ENCODE measurements around the gene SLC25A4.
"Not testable (repeated sequence)": the region's sequence is repeated elsewhere in the genome, so short reads cannot be mapped to it uniquely, and the experiment has no call there.

SLC25A4 gene

GRCh38 chr4:185192059-185192458 lies 49.0 kb downstream of the SLC25A4 start:
- H3K4me1 ChIP-seq (ENCODE audit: insufficient read depth, poor library complexity, severe bottlenecking): no peaks in the 10 kb centered on the region
- no peak for TF ChIP-seq CTCF (IDR thresholded peaks at IDR 0.05; ENCODE audit: poor library complexity, severe bottlenecking)
- no peak for ATAC-seq (ENCODE audit: low read depth)
- H3K4me3 ChIP-seq (ENCODE audit: severe bottlenecking): no peak overlapping the region
- no peak overlapping the region for H3K27ac ChIP-seq (ENCODE audit: poor library complexity, severe bottlenecking)
- no peak for DNase-seq (ENCODE audit: low spot score)
- H3K9me3 ChIP-seq (ENCODE audit: severe bottlenecking): no peaks in the 10 kb centered on the region
- H3K27me3 ChIP-seq (ENCODE audit: insufficient read depth, poor library complexity, severe bottlenecking): no peaks in the 10 kb centered on the region
- H3K36me3 ChIP-seq (ENCODE audit: low read depth): peaks cover 36% of the 10 kb centered on the region

GRCh38 chr4:185194924-185195888 lies 52.1 kb downstream of the SLC25A4 start:
- no peak for DNase-seq (ENCODE audit: low spot score)
- H3K36me3 ChIP-seq (ENCODE audit: low read depth): peaks cover 19% of the 10 kb centered on the region
- TF ChIP-seq CTCF (IDR thresholded peaks at IDR 0.05; ENCODE audit: poor library complexity, severe bottlenecking): no peak
- no peak overlapping the region for H3K4me3 ChIP-seq (ENCODE audit: severe bottlenecking)
- ATAC-seq (ENCODE audit: low read depth): no peak
- H3K4me1 ChIP-seq (ENCODE audit: insufficient read depth, poor library complexity, severe bottlenecking): no peaks in the 10 kb centered on the region
- H3K27me3 ChIP-seq (ENCODE audit: insufficient read depth, poor library complexity, severe bottlenecking): no peaks in the 10 kb centered on the region
- no peak overlapping the region for H3K27ac ChIP-seq (ENCODE audit: poor library complexity, severe bottlenecking)
- no peaks in the 10 kb centered on the region for H3K9me3 ChIP-seq (ENCODE audit: severe bottlenecking)

GRCh38 chr4:185196437-185196836 lies 53.4 kb downstream of the SLC25A4 start:
- H3K27ac ChIP-seq (ENCODE audit: poor library complexity, severe bottlenecking): no peak overlapping the region
- H3K27me3 ChIP-seq (ENCODE audit: insufficient read depth, poor library complexity, severe bottlenecking): no peaks in the 10 kb centered on the region
- TF ChIP-seq CTCF (IDR thresholded peaks at IDR 0.05; ENCODE audit: poor library complexity, severe bottlenecking): no peak
- H3K9me3 ChIP-seq (ENCODE audit: severe bottlenecking): no peaks in the 10 kb centered on the region
- peak; percentile 45; the same call in 2 of the 3 replicates for ATAC-seq (ENCODE audit: low read depth)
- H3K4me1 ChIP-seq (ENCODE audit: insufficient read depth, poor library complexity, severe bottlenecking): no peaks in the 10 kb centered on the region
- DNase-seq (ENCODE audit: low spot score): no peak
- H3K36me3 ChIP-seq (ENCODE audit: low read depth): peaks cover 7% of the 10 kb centered on the region
- no peak overlapping the region for H3K4me3 ChIP-seq (ENCODE audit: severe bottlenecking)

GRCh38 chr4:185198189-185198588 lies 55.1 kb downstream of the SLC25A4 start:
- H3K36me3 ChIP-seq (ENCODE audit: low read depth); ATAC-seq (ENCODE audit: low read depth); H3K4me1 ChIP-seq (ENCODE audit: insufficient read depth, poor library complexity, severe bottlenecking); DNase-seq (ENCODE audit: low spot score); H3K4me3 ChIP-seq (ENCODE audit: severe bottlenecking); H3K9me3 ChIP-seq (ENCODE audit: severe bottlenecking); H3K27me3 ChIP-seq (ENCODE audit: insufficient read depth, poor library complexity, severe bottlenecking); H3K27ac ChIP-seq (ENCODE audit: poor library complexity, severe bottlenecking): not testable (repeated sequence)

All from RWPE2 (cell line).